CD4-positive, alpha-beta T cell treated with Interleukin-15 for 1 hour (primary cell): Measurements from ENCODE around the gene SNRK.

Experiments used
- DNase-seq: peaks from one replicate; pipeline ENCODE4 v3.0.0-alpha.2; 2020

Gene SNRK

GRCh38 chr3:43309372-43310305 lies 23.3 kb downstream of the SNRK start:
- no peak for DNase-seq

DNA sequence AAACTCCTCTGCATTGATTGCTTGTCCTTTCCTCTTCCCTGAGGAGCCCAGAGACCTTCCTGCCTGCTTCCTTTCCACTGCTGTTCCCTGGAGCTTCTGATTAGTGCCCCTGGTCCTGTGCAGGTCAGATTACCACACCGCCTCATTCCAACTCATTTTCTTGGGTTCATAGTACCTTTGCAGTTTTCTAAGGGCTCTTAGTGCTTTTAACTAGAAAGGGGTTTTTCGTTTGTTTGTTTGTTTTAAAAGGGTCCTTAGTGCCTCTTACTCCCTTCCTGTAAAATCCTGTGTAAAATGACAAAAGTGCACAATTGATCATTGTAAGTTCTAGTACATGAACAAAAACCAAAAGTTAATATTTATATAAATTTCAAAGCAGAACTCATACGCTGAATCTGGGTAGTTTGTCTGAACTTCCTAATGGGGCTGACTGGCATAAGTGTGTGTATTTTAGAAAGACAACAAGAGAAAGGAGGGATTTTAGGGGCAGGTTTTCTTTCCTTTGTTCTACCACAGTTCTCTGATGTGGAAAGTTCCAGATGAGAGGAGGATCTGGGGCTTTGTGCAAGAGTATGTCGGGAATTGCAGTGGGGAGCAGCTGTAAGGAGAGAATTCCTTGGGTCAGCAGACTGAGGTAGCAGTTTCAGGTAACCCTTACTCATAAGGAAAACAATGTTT lies 30.6 kb downstream of the SNRK start:
- no peak for DNase-seq

DNA sequence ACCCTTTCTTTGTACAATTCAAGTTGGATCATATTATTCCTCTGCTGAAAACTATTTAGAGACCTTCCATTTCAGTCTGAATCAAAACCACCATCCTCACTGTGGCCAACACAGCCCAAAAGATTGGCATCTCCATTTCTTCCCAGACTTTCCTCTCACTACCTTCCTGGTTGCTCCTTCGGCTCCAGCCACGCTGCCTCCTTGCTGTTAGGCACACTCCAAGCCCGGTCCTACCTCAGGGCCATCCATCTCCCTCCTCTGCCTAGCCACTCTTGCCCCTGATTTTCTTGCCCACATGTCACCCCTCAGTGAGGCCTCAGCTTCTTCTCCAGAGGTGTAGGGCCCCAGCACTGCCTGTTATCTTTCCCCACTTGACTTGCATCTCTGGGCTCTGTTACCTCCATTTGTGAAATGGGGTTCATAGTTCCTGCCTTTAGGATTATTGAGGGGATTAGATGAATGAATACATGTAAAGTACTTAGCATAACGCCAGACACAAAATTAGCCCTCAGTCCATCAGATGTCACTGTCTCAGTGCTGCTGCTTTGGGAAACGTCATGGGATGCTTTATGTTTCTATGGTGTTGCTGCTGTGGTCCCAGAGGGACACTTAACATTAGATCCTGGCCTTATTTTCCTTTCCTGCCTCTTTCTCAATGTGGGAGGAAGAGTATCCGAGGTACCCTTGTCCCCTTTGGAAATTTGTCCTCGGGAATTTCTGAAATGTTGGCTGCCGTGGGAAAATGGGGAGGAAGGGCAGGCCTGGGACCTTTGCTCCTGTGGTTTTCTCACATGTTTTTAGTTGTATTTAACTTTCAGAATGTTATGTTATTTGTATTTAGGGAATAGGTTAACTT lies 31.3 kb downstream of the SNRK start:
- DNase-seq, result no peak

GRCh38 chr3:43319376-43319775 lies 33.0 kb downstream of the SNRK start:
- no peak for DNase-seq

- no peak for DNase-seq
Observed at GRCh38 chr3:43319794-43320193, 33.5 kb downstream of the SNRK start.

DNA sequence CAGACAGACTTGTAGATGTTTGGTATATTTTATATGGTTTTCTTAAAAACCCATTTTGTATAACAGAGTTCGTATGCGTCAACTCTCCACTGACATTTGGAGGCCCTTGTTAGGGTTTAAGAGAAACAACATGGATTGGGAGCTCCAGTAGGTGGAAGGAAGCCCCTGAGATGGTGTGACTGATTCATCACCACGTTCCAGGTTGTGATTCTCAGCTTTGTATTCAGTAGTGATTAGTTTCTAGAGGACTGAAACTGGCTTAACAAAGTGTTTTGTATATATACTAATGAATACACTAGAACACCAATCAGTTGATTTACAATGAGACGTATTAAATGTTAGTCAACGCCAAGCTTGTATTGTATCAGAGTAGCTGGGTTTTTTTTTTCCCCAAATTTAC lies 33.9 kb downstream of the SNRK start:
- DNase-seq, result no peak

- no peak for DNase-seq
Observed at GRCh38 chr3:43323541-43323940, 37.2 kb downstream of the SNRK start.

GRCh38 chr3:43326891-43327581 lies 40.7 kb downstream of the SNRK start:
- no peak for DNase-seq

DNA sequence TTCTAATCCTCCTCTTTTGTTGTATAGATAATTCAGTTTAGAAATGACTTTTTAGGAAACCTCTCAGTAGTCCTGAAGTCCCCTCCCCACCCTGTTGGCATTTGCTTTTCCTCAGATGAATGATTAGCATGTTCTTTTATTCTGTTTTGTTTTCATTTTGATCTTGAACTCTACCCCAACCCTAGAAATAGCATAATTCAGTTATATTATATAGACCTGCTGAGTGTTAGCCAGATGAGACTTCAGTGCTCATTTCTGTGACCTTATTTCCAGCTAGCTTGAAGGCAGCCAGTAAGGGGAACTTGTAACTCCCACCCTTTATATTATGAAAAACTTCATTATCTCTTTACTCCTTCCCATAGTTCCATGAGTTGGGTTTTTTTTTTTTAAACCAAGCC lies 41.2 kb downstream of the SNRK start:
- DNase-seq, result no peak

DNA sequence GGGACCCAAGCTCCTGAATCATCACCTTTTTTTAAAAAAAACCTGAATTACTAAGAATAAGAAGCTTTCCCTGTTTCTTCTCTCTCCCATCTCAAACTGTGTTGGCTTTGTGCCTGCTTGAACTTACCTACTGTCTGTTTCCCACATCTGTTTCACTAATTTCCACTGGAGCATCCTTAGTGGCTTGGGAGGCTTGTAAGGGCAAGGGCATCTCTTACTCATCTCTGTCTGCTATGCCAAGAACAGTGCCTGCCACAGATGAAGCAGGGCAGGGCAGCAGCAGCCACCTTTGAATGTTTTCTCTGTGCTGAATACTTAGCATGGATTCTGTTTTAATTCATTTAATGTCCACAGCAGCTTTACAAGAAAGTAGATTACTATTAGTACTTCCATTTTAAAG lies 42.3 kb downstream of the SNRK start:
- no peak for DNase-seq

DNA sequence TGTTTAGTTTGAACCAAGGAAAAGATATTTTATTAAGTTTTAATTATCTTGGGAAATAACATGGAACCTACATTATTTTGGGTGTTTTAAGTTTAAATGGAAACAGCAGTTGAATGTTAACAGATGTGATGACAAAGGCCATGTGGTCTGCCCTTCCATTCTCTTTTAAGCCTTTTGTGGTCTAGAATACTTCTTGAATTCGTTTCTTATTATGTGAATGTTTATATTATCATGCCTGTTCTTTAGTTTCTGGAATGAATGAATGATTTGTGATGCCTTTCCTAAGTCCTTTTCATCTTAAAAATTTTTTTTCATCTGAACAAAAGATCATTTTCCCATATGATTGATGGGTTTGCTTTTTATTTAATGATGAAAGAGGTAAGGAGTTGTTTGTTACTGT lies 44.6 kb downstream of the SNRK start:
- no peak for DNase-seq

DNA sequence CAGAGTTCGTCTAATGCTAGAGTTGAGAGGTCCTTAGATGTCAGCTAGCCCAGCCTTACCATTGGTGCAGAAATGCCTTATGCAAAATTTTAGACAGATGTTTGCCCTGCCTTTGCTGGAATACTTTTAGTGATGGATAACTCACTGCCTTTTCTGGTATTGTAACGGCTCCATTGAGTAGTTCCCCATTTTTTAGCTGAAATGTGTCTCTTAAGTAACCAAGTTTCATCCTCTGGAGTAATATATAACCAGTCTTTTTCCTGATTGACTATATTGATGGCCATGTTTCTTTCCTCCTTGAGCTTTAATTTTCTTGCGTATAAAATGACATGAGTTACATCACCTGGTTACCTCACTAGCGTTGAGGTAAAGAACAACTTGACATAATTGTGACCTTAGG lies 45.0 kb downstream of the SNRK start:
- no peak for DNase-seq

GRCh38 chr3:43334976-43335375 lies 48.6 kb downstream of the SNRK start:
- no peak for DNase-seq

- DNase-seq, result no peak
Observed at GRCh38 chr3:43335799-43336198, 49.5 kb downstream of the SNRK start.

DNA sequence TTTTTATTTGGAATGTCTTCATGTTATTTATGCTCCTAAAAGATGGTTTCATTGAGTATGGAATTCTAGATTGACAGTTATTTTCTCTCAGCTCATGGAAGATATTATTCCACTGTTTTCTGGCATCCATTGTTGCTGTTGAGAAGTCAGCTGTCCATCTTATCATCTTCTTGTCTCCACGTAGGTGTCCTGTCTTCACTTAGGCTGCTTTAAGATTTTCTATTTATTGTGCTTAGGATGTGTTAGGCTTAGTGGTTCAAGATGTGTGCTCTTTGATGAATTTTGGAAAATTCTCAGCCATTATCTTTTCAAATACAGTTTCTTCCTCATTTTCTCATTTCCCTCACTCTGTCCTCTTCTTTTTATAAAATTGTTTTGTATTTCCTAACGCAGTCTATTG lies 52.0 kb downstream of the SNRK start:
- DNase-seq, result no peak

- DNase-seq, result no peak
Observed at GRCh38 chr3:43340403-43340802, 54.1 kb downstream of the SNRK start.

- DNase-seq, result no peak
Observed at GRCh38 chr3:43341788-43342187, 55.4 kb downstream of the SNRK start.

DNA sequence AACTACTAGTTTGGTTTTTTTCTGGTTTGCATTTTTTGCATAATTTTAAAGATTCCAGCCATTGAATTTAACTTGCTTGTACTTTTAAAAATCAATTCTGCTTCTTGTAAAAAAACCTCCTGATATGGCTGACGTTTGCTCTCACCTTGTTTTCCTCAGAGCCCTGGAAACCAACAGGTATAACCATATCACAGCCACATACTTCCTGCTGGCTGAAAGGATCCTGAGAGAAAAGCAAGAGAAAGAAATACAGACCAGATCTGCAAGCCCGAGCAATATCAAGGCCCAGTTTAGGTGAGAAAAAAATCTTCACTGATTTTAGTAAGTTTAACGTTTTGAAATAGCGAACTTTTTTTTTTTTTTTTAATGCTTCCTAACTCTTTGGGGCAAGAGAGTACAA lies 56.8 kb downstream of the SNRK start:
- no peak for DNase-seq

DNA sequence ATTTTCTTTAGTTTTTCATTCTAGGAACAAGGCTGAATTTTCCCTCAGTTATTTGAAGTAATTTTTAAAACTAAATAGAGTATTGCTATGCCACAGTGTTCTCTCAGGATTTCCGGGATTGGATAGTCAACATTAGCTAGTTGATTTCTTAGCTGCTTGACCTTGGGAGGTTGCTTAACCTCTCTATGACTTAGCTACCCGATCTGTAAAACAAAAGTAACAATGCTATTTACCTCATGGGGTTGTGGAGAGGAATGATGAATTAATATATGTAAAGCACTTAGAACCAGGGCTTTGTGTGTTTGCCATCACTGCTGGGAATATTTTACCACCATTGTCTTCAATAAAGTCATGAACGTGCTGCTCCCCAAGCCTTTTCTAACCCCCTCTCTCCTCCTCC lies 57.5 kb downstream of the SNRK start:
- DNase-seq, result no peak

DNA sequence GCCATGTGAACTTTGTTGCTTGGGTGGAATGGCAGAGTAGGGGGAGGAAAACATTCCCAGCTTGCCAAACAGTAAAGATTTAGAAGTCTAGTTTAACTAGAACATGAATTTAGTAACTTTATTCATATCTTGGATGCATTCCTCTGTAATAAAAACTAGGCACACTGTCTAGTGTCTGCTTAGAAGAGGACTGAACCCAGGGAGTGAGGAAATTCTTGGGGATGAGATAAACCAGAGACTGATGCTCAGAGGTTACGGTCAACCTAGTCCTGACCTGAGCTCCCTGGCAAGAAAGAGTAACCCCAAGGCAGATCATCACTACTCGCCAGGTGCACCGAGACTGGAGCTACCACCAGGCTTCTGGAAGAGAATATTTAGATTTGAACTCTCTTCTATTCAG lies 58.2 kb downstream of the SNRK start:
- DNase-seq, result no peak

DNA sequence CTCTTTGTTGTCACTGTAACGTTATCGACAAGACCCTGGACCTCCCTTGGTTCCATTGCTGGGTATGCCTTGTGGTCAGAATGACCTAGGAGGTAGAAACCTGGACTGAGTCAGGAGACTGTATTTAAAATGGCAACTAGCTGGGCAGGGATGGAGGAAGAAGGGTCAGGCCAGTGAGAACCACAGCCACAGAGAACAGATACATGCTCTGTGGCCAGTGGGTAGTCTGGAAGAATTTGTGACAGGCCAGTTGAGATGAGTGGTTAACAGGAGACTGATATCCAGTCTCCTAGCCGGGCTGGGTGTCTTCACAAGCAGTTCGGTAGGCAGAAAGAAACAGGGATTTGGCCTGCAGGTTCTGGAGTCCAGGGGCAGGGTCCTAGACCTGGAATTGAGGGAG lies 58.9 kb downstream of the SNRK start:
- no peak for DNase-seq

DNA sequence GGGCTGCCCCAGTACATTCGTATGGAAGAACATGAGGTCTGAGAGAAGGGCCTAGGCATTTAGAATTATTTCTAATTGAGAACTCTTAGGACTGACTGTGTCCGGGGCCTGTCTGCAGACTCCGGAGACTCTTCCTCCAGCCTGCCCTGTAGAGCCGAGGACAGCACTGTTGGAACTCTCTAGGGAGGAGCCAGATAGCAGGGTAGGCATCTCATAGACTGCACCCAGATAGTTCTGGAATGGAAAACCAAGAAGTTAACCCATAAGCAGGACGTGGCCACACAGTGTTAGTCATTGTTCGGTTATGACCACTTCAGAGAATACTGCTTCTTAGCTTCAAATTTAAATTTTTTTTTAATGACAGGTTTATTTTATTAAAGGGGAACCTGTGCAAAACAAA lies 59.5 kb downstream of the SNRK start:
- no peak for DNase-seq
